CD14-positive monocyte (primary cell): Measurements from ENCODE around the gene ACSF2. TPM values are rescaled to one million over a fixed set of nuclear protein-coding genes. Genes with fewer than 3 reads are reported as not detected.

Experiments used
- DNase-seq, 3 donors: peaks; one replicate each; pipeline ENCODE4 v3.0.0-alpha.2; 2011 to 2022
- H2AFZ ChIP-seq: 2 replicates; pipeline ENCODE4 v1.6.0; 2012; ENCODE audit warnings: mild to moderate bottlenecking, low read depth, low read length, inconsistent platforms; ENCODE audit not compliant: insufficient read depth, poor library complexity, severe bottlenecking
- H3K27ac ChIP-seq, 2 donors: 1 replicate in 1 of 2; 2 replicates in 1 of 2; pipeline ENCODE4 v1.5.1; 2012 to 2013; ENCODE audit warnings: low read length in 2 of 2, control low read depth in 1 of 2, inconsistent platforms in 1 of 2, low read depth in 1 of 2, mild to moderate bottlenecking in 1 of 2
- H3K27me3 ChIP-seq, 2 donors: one replicate each; pipeline versions ENCODE4 v1.6.0 to v1.6.1; 2011 to 2013; ENCODE audit warnings: low read length in 2 of 2; ENCODE audit not compliant: control insufficient read depth in 2 of 2, insufficient read depth in 2 of 2
- H3K36me3 ChIP-seq, 2 donors: replicated peaks in 1 of 2; 1 replicate in 1 of 2; 2 replicates in 1 of 2; pipeline versions ENCODE4 v1.5.1 to v1.6.1; 2012 to 2013; ENCODE audit warnings: low read length in 2 of 2, control low read depth in 1 of 2, inconsistent platforms in 1 of 2, mild to moderate bottlenecking in 1 of 2; ENCODE audit not compliant: insufficient read depth in 2 of 2, control insufficient read depth in 1 of 2
- H3K4me1 ChIP-seq, 2 donors: 1 replicate in 1 of 2; 2 replicates in 1 of 2; pipeline versions ENCODE4 v1.5.1 to v1.6.1; 2012 to 2013; ENCODE audit warnings: low read length in 2 of 2, control low read depth in 1 of 2, inconsistent platforms in 1 of 2, mild to moderate bottlenecking in 1 of 2, moderate library complexity in 1 of 2; ENCODE audit not compliant: insufficient read depth in 2 of 2, control insufficient read depth in 1 of 2
- H3K4me2 ChIP-seq: replicated peaks from 2 replicates; pipeline ENCODE3; 2012; ENCODE audit warnings: low read length, moderate library complexity, mild to moderate bottlenecking; ENCODE audit not compliant: poor library complexity, severe bottlenecking; ENCODE audit errors: extremely low read depth
- H3K4me3 ChIP-seq, 3 experiments: fragments of 200-600 bp in 1 of 3; sonication (generic) in 1 of 3; replicated peaks in 1 of 3; 1 replicate in 2 of 3; 2 replicates in 1 of 3; pipeline ENCODE4 v1.5.1; 2011 to 2013; ENCODE audit warnings: low read length in 3 of 3, mild to moderate bottlenecking in 3 of 3, control low read depth in 2 of 3, low read depth in 2 of 3, inconsistent platforms in 1 of 3, moderate library complexity in 1 of 3
- H3K79me2 ChIP-seq: 2 replicates; pipeline ENCODE4 v1.6.0; 2012; ENCODE audit warnings: mild to moderate bottlenecking, control low read depth, inconsistent platforms, low read length, moderate library complexity; ENCODE audit not compliant: insufficient read depth
- H3K9ac ChIP-seq: 2 replicates; pipeline ENCODE4 v1.6.0; 2017; ENCODE audit warnings: low read length, mild to moderate bottlenecking; ENCODE audit not compliant: insufficient read depth, poor library complexity, severe bottlenecking
- H3K9me3 ChIP-seq, 2 donors: replicated peaks in 1 of 2; 1 replicate in 1 of 2; 2 replicates in 1 of 2; pipeline versions ENCODE4 v1.5.1 to v1.6.1; 2012 to 2013; ENCODE audit warnings: low read length in 2 of 2, control low read depth in 1 of 2; ENCODE audit not compliant: control insufficient read depth in 1 of 2, insufficient read depth in 1 of 2
- H4K20me1 ChIP-seq: 2 replicates; pipeline ENCODE4 v1.6.0; 2012; ENCODE audit warnings: mild to moderate bottlenecking, low read length, control low read depth, moderate library complexity; ENCODE audit not compliant: insufficient read depth
- H3K27ac Mint-ChIP-seq, 7 donors: one replicate each; pipeline ENCODE4 v1.8.0; 2020; ENCODE audit warnings: mild to moderate bottlenecking in 7 of 7, mixed read lengths in 7 of 7, moderate library complexity in 6 of 7, inconsistent platforms in 2 of 7
- H3K27me3 Mint-ChIP-seq, 3 donors: one replicate each; pipeline ENCODE4 v1.8.0; 2021 to 2022; ENCODE audit warnings: low read depth in 3 of 3, mild to moderate bottlenecking in 3 of 3, mixed read lengths in 3 of 3, moderate library complexity in 3 of 3, inconsistent platforms in 1 of 3
- H3K36me3 Mint-ChIP-seq, 2 donors: one replicate each; pipeline ENCODE4 v1.8.0; 2020; ENCODE audit warnings: mixed read lengths in 2 of 2, inconsistent platforms in 1 of 2, mild to moderate bottlenecking in 1 of 2
- H3K4me1 Mint-ChIP-seq: one replicate; pipeline ENCODE4 v1.8.0; 2020; ENCODE audit warnings: mild to moderate bottlenecking, mixed read lengths
- H3K4me3 Mint-ChIP-seq, 2 donors: one replicate each; pipeline ENCODE4 v1.8.0; 2020; ENCODE audit warnings: mild to moderate bottlenecking in 2 of 2, mixed read lengths in 2 of 2, moderate library complexity in 1 of 2
- H3K9me3 Mint-ChIP-seq, 7 donors: one replicate each; pipeline ENCODE4 v1.8.0; 2020 to 2022; ENCODE audit warnings: mixed read lengths in 7 of 7, mild to moderate bottlenecking in 6 of 7, moderate library complexity in 6 of 7, inconsistent platforms in 2 of 7
- CTCF ChIP-seq: fragments of 200-600 bp; IDR thresholded peaks from one replicate; pipeline ENCODE4 v1.8.0; 2022; ENCODE audit warnings: antibody characterized with exemption, mild to moderate bottlenecking
- WGBS: methylation state at CpG from one replicate; pipeline ENCODE4 v1.1.5; 2013; ENCODE audit warnings: missing lambda C conversion rate; ENCODE audit not compliant: insufficient coverage; 5-methylcytosine and 5-hydroxymethylcytosine counted together
- intact Hi-C, 2 donors: fragments of 100-400 bp; cut with micrococcal nuclease; formaldehyde crosslinking; loops; one replicate each; pipeline versions ENCODE4 v1.15.0 to v1.15.1; 2023
- polyA plus RNA-seq, 3 donors: library from polyadenylated mRNA; depleted of rRNA in 1 of 3; unstranded in 2 of 3; stranded (reverse) in 1 of 3; fragments of 300-500 nt in 2 of 3; fragments of >200 nt in 1 of 3; fragmentation: Illumina TruSeq in 2 of 3; gene quantifications; 1 replicate in 2 of 3; 2 replicates in 1 of 3; pipeline ENCODE4 v1.2.3, GENCODE V29; 2012 to 2021

The ACSF2 gene
- polyA plus RNA-seq, 3 donors: 2.8 to 24.4 (median 5.5) TPM

GRCh38 chr17:50452630-50453300 lies 26.7 kb downstream of the ACSF2 start:
- Histone ChIP-seq H3K4me3 (peak overlapping the region in 1 of 3 experiments; percentile 49), H3K36me3 (no peaks in the 10 kb centered on the region), H2AFZ (no peak overlapping the region), H3K9me3 (no peaks in the 10 kb centered on the region), H3K79me2 (no peaks in the 10 kb centered on the region), H3K4me2 (peak overlapping the region; percentile 56), H3K27me3 (no peaks in the 10 kb centered on the region), H3K4me1 (peaks cover 20 to 23% of the 10 kb centered on the region in 2 donors), H3K9ac (no peak overlapping the region), H4K20me1 (no peaks in the 10 kb centered on the region), H3K27ac (no peak overlapping the region)
- no peak for TF ChIP-seq CTCF
- H3K27me3 Mint-ChIP-seq: no peaks in the 10 kb centered on the region
- peak overlapping the region in 3 of 7 donors; percentile 26 to 75 (median 41) for H3K27ac Mint-ChIP-seq
- peaks cover 27% of the 10 kb centered on the region for H3K4me1 Mint-ChIP-seq
- H3K9me3 Mint-ChIP-seq: peaks cover 0 to 2% (median 0%) of the 10 kb centered on the region in 7 donors
- DNase-seq: peak; percentile 21 to 45 (median 29)
- intact Hi-C loops: no loop called here
- WGBS: 60% methylated on average over 2 of the region's 10 CpGs
- H3K4me3 Mint-ChIP-seq: peak overlapping the region; percentile 59 to 73
- peaks cover 0 to 11% of the 10 kb centered on the region in 2 donors for H3K36me3 Mint-ChIP-seq

GRCh38 chr17:50453901-50454300 lies 27.9 kb downstream of the ACSF2 start:
- no peaks in the 10 kb centered on the region for H4K20me1 ChIP-seq
- intact Hi-C loops: no loop called here
- H3K4me2 ChIP-seq: no peak overlapping the region
- no peaks in the 10 kb centered on the region for H3K79me2 ChIP-seq
- Mint-ChIP-seq H3K27ac (no peak overlapping the region), H3K27me3 (peaks cover 0 to 3% (median 0%) of the 10 kb centered on the region in 3 donors), H3K4me1 (peaks cover 27% of the 10 kb centered on the region), H3K4me3 (no peak overlapping the region), H3K36me3 (peaks cover 0 to 9% of the 10 kb centered on the region in 2 donors), H3K9me3 (peaks cover 0 to 2% (median 0%) of the 10 kb centered on the region in 7 donors)
- no peaks in the 10 kb centered on the region for H3K36me3 ChIP-seq
- no peak for DNase-seq
- no peak overlapping the region for H2AFZ ChIP-seq
- no peak for TF ChIP-seq CTCF
- H3K9me3 ChIP-seq: no peaks in the 10 kb centered on the region
- WGBS: 82% methylated on average over 3 of the region's 3 CpGs
- no peak overlapping the region for H3K9ac ChIP-seq
- no peak overlapping the region for H3K4me3 ChIP-seq
- H3K27me3 ChIP-seq: no peaks in the 10 kb centered on the region
- peaks cover 20 to 23% of the 10 kb centered on the region in 2 donors for H3K4me1 ChIP-seq
- H3K27ac ChIP-seq: no peak overlapping the region
